Subcutaneous abdominal adipose tissue (tissue), 5 donors: ENCODE results near the gene ABCG1.

Experiments used
- H3K27ac ChIP-seq: one replicate; pipeline ENCODE4 v1.7.0; 2013; ENCODE audit warnings: low read depth, mild to moderate bottlenecking, inconsistent platforms, low read length, moderate library complexity
- H3K27me3 ChIP-seq, 5 donors: one replicate each; pipeline ENCODE4 v1.7.0; 2013; ENCODE audit warnings: low read length in 5 of 5, inconsistent platforms in 1 of 5; ENCODE audit not compliant: control insufficient read depth in 5 of 5, insufficient read depth in 4 of 5
- H3K36me3 ChIP-seq, 5 donors: one replicate each; pipeline ENCODE4 v1.7.0; 2013; ENCODE audit warnings: low read length in 5 of 5; ENCODE audit not compliant: control insufficient read depth in 5 of 5, insufficient read depth in 5 of 5
- H3K4me1 ChIP-seq, 5 donors: one replicate each; pipeline ENCODE4 v1.7.0; 2013; ENCODE audit warnings: low read length in 5 of 5, mild to moderate bottlenecking in 3 of 5, moderate library complexity in 1 of 5; ENCODE audit not compliant: control insufficient read depth in 5 of 5, insufficient read depth in 5 of 5
- H3K4me3 ChIP-seq, 5 donors: one replicate each; pipeline ENCODE4 v1.7.0; 2013; ENCODE audit warnings: low read length in 5 of 5, low read depth in 1 of 5
- H3K9ac ChIP-seq, 5 donors: one replicate each; pipeline ENCODE4 v1.7.0; 2013; ENCODE audit warnings: low read length in 5 of 5, mild to moderate bottlenecking in 4 of 5, moderate library complexity in 3 of 5
- H3K9me3 ChIP-seq, 5 donors: one replicate each; pipeline ENCODE4 v1.7.0; 2013; ENCODE audit warnings: low read length in 5 of 5; ENCODE audit not compliant: control insufficient read depth in 5 of 5
- donor health status: healthy.
- donor health status: healthy.
- donor health status: healthy.
- donor health status: healthy.
- donor health status: healthy.

ABCG1 gene

GRCh38 chr21:42307106-42307505 is 88.2 kb downstream of the ABCG1 start:
- H3K4me1 ChIP-seq: peaks cover 0 to 33% (median 8%) of the 10 kb centered on the region in 5 donors
- no peak overlapping the region for H3K9ac ChIP-seq
- H3K27ac ChIP-seq: no peak overlapping the region
- no peaks in the 10 kb centered on the region for H3K36me3 ChIP-seq
- H3K27me3 ChIP-seq: peaks cover 9 to 29% (median 15%) of the 10 kb centered on the region in 5 donors
- H3K4me3 ChIP-seq: no peak overlapping the region
- H3K9me3 ChIP-seq: no peaks in the 10 kb centered on the region

GRCh38 chr21:42308161-42308913 is 89.4 kb downstream of the ABCG1 start:
- H3K4me1 ChIP-seq: peaks cover 0 to 23% (median 5%) of the 10 kb centered on the region in 5 donors
- H3K27me3 ChIP-seq: peaks cover 14 to 29% (median 16%) of the 10 kb centered on the region in 5 donors
- H3K9ac ChIP-seq: no peak overlapping the region
- H3K4me3 ChIP-seq: no peak overlapping the region
- no peaks in the 10 kb centered on the region for H3K36me3 ChIP-seq
- no peaks in the 10 kb centered on the region for H3K9me3 ChIP-seq
- H3K27ac ChIP-seq: no peak overlapping the region

- Histone ChIP-seq H3K9me3 (no peaks in the 10 kb centered on the region), H3K27ac (no peak overlapping the region), H3K9ac (no peak overlapping the region), H3K36me3 (no peaks in the 10 kb centered on the region), H3K27me3 (peaks cover 14 to 29% (median 16%) of the 10 kb centered on the region in 5 donors), H3K4me3 (no peak overlapping the region), H3K4me1 (peaks cover 0 to 29% (median 5%) of the 10 kb centered on the region in 5 donors)
Measured at GRCh38 chr21:42308914-42309752, 90.2 kb downstream of the ABCG1 start.

GRCh38 chr21:42309753-42310213 is 90.8 kb downstream of the ABCG1 start:
- no peaks in the 10 kb centered on the region for H3K9me3 ChIP-seq
- peaks cover 14 to 29% (median 16%) of the 10 kb centered on the region in 5 donors for H3K27me3 ChIP-seq
- H3K4me3 ChIP-seq: no peak overlapping the region
- H3K27ac ChIP-seq: no peak overlapping the region
- no peaks in the 10 kb centered on the region for H3K36me3 ChIP-seq
- no peak overlapping the region for H3K9ac ChIP-seq
- H3K4me1 ChIP-seq: peaks cover 0 to 29% (median 5%) of the 10 kb centered on the region in 5 donors

- peaks cover 0 to 29% (median 5%) of the 10 kb centered on the region in 5 donors for H3K4me1 ChIP-seq
- no peak overlapping the region for H3K4me3 ChIP-seq
- H3K36me3 ChIP-seq: no peaks in the 10 kb centered on the region
- peaks cover 14 to 29% (median 16%) of the 10 kb centered on the region in 5 donors for H3K27me3 ChIP-seq
- no peak overlapping the region for H3K9ac ChIP-seq
- no peaks in the 10 kb centered on the region for H3K9me3 ChIP-seq
- no peak overlapping the region for H3K27ac ChIP-seq
Measured at GRCh38 chr21:42310411-42311001, 91.6 kb downstream of the ABCG1 start.

GRCh38 chr21:42311160-42311559 is 92.2 kb downstream of the ABCG1 start:
- no peak overlapping the region for H3K4me3 ChIP-seq
- peaks cover 14 to 27% (median 16%) of the 10 kb centered on the region in 5 donors for H3K27me3 ChIP-seq
- H3K9me3 ChIP-seq: no peaks in the 10 kb centered on the region
- H3K36me3 ChIP-seq: no peaks in the 10 kb centered on the region
- H3K9ac ChIP-seq: no peak overlapping the region
- no peak overlapping the region for H3K27ac ChIP-seq
- peaks cover 0 to 29% (median 5%) of the 10 kb centered on the region in 5 donors for H3K4me1 ChIP-seq

- Histone ChIP-seq H3K9ac (no peak overlapping the region), H3K27ac (no peak overlapping the region), H3K4me3 (no peak overlapping the region)
Measured at GRCh38 chr21:42311816-42312625, 93.1 kb downstream of the ABCG1 start.

GRCh38 chr21:42312626-42313104 is 93.7 kb downstream of the ABCG1 start:
- no peak overlapping the region for H3K9ac ChIP-seq
- H3K27me3 ChIP-seq: peaks cover 12 to 24% (median 16%) of the 10 kb centered on the region in 5 donors
- H3K9me3 ChIP-seq: no peaks in the 10 kb centered on the region
- H3K4me3 ChIP-seq: no peak overlapping the region
- peaks cover 0 to 24% (median 5%) of the 10 kb centered on the region in 5 donors for H3K4me1 ChIP-seq
- H3K27ac ChIP-seq: no peak overlapping the region
- H3K36me3 ChIP-seq: no peaks in the 10 kb centered on the region

More at GRCh38 chr21:42311816-42312625, 93.1 kb downstream of the ABCG1 start:
- H3K9me3 ChIP-seq: no peaks in the 10 kb centered on the region
- no peaks in the 10 kb centered on the region for H3K36me3 ChIP-seq
- H3K4me1 ChIP-seq: peaks cover 0 to 24% (median 5%) of the 10 kb centered on the region in 5 donors
- H3K27me3 ChIP-seq: peaks cover 13 to 23% (median 15%) of the 10 kb centered on the region in 5 donors

- Histone ChIP-seq H3K4me3 (no peak overlapping the region), H3K27me3 (peaks cover 14 to 24% (median 16%) of the 10 kb centered on the region in 5 donors), H3K36me3 (no peaks in the 10 kb centered on the region), H3K27ac (no peak overlapping the region), H3K9ac (no peak overlapping the region), H3K9me3 (no peaks in the 10 kb centered on the region), H3K4me1 (peaks cover 0 to 24% (median 5%) of the 10 kb centered on the region in 5 donors)
Measured at GRCh38 chr21:42313501-42313969, 94.6 kb downstream of the ABCG1 start.
